ENCODE measurements around the gene CRYBG2.
"Not testable (repeated sequence)": the region's sequence is repeated elsewhere in the genome, so short reads cannot be mapped to it uniquely, and the experiment has no call there.

CRYBG2 gene

DNA sequence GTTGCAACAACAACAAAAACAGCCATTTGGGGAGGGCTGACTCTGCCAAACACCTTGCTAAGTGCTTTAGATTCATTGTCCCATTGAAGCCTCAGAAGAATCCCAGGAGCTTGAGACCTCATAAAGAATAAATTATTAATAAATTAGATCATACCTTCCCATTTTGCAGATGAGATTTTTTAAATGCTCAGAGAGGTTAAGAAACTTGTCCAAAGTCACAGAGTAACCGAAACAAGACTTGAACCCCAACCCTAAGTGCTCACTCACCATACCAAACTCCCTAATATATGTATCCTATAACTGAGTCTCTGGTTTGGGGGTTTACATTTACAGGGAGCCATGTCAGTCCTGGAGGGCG lies 3.6 kb downstream of the CRYBG2 start:
- DNase-seq = no peak

DNA sequence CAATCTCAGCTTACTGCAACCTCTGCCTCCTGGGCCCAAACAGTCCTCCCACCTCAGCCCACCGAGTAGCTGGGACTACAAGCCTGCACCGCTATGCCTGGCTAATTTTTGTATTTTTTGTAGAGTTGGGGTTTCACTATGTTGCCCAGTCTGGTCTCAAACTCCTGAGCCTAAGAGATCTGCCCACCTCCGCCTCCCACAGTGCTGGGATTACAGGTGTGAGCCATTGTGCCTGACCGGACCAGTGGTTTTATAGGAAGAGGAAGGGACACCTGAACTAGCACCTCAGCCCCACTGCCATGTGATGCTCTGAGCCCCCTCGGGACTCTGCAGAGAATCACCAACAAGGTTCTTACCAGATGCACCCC lies 4.1 kb downstream of the CRYBG2 start:
- DNase-seq = no peak

DNA sequence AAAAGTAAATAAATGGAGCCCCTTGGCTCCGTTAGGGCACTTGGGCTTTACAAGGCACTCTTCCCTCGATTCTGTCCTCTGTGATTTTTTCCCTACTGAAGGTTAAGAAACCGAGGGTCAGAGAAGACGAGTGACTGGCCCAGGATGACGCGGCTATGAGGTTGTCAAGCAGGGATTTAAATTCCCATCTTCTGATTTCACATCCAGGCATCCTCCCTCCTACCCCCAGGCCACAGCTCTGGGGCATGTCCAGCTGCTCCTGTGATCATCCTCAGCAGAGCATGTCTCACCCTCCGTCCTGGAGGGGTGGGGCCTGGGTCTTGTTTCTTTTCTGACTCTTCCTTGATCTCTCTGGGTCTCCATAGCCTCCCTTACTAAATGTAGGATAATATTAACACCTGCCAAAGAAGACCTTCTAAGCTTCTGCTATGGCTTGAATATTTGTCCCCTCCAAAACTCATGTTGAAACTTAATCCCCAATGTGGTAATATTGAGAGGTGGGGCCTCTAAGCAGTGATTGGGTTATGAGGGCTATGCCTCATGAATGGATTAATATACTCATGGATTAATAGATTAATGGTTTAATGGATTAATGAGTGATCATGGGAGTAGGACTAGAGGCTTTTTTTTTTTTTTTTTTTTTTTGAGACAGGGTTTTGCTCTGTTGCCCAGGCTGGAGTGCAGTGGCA lies 4.6 kb downstream of the CRYBG2 start:
- DNase-seq = no peak

DNA sequence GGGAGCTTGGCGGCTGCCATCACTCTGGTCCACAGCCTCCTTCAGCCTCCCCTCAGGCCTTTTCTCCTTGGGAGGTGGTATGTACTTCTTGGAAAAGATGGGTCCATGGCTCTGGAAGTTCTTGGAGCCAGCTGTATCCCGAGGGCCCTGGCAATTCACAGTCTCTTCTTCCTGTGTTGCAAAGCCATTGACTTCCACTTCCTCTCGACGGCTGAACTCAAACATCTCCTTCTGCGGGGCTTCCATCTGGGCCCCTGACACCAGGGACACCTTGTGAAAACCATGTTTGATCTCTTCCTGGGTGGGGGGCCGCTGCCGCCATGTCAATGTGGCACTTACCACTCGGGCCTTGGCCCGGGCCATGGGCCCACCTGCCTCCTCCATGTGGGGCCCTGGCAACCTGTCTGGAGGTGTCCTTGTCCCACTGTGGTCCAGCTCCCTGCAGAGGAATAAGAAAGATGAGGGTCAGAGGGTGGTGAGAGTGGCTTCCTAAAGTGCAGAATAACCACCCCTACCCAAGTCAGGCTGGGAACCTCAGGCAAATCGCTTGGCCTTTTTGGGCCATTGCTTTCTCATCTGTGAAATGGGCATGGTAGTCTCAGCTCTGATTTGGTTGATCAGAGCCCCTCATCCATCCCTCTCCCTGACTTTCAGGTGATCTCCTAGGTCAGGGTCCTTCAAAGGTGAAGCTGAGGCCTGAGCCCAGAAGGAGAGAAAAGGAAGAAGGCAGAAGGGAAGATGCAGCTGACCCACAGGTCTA lies 7.5 kb downstream of the CRYBG2 start:
- no peak for DNase-seq

DNA sequence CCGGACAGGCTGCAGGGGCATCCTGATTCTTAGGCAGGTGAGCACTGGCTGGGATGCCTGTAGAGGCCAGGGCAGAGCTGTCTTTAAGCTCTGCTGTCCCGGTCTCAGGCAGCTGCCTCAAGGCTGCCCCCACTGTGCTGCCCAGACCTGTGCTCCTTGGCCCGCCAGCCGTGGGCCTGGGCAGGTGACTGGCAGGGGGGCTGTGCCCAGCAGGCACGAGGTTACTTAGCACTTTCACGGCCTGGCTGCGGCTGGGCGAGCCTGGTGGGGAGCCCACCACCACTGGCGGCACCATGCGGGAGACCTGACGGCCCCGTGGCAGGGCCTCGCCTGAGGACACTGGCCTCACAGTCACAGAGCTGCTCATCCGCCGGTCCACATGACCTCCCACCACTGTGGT lies 8.2 kb downstream of the CRYBG2 start:
- no peak for DNase-seq

DNA sequence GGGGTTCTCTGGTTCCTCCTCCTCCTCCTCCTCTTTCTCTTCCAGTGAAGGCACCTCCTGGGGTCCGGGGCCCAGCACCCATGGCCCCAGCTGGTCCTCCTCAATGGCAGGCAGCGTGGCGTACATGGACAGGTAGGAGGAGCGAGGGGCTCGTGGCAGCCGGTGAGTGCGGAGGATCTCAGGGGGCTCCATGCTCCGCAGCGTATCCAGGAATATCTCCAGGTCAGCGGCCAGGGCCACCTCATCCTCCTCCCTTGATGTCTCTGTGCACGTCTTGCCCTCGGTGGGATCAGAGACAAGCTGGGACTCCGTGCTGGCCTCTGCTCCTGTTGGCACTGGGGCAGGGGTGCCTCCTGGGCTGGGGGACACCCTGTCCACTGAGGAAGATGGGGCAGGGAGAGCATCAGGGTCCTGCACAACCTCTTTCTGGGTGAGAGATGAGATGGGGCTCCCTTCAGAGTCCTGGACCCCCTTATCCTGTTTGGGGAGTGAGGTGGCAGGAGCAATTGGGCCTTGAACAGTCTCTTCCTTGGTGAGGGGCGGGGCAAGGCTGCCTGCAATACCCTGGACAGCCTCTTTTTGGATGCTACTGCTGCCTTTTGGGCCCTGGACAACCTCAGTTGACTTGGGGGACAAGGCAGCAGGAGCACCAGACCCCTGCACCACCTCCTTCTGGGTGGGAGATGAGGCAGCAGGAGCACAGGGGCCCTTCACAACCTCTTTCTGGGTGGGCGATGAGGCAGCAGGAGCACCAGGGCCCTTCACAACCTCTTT lies 9.6 kb downstream of the CRYBG2 start:
- DNase-seq = no peak

DNA sequence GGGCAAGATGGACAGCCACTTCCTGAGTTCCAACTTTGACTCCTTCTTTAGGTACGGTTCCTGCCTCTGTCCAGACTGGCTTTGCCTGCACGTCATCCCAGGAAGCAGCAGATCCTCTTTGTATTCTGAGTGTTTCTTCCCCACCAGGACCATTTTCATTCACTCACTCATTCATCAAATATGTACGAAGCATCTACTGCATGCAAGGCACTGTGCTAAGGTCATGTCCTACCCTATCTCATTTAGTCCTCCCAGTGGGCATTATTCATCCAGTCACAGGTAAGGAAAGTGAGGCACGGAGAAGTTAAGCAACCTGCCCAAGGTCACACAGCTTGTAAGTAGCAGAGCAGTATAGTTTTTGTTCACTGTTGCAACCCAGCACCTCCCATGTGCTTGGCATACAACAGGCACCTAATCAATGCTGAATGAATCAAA lies 13.9 kb downstream of the CRYBG2 start:
- no peak for DNase-seq

DNA sequence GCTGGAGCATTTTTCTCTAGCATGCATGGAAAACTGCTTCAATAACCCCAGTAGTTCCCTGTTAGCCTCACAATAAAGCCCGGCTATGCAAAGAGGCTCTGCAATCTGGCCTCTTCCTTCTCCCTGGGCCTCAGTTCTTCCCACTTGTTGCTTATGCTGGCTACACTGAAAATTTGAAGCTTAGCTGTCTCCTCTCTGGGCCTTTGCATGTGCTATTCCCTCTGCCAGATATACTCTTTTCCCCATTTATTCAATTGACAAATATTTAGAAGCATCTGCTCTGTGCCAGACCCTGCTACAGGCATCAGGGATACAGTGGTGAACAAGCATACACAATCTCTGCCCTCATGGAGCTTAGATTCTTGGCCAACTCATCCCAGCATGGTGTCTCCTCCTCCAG lies 15.3 kb downstream of the CRYBG2 start:
- DNase-seq = no peak

DNA sequence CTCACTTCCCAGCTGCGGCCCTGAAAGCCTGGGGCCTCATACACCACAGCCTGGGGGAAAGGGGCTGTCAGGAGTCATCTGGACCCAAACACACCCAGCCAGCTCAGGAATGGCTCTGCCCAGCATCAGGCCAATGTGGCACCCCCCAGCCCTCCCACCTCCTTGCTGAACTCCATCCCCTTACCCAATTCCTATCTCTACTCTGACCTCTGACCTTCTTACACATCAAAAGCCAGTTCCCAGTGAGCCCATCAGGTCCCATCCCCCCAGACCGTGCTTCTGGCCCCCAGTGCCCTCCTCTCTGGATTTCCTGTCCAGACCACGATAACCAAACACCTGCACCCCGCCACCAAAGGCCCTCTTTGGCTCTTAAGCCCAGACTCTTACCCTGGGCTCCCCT lies 16.3 kb downstream of the CRYBG2 start:
- DNase-seq = no peak

DNA sequence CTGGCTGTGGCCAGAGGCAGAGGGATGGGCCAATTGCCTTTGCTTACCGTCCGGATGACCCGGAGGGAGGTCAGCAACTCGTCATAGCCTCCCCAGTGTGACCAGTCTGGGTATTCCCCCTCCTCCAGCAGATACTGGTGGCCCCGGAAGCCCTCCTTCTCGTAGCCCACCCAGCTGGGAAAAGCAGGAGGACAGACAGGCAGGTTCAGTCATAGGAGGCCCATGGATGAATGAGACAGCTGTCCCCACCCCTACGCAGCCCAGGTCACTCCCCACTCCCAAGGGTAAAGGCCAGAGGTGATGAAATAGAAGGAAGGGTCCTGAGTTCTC lies 16.8 kb downstream of the CRYBG2 start:
- no peak for DNase-seq

DNA sequence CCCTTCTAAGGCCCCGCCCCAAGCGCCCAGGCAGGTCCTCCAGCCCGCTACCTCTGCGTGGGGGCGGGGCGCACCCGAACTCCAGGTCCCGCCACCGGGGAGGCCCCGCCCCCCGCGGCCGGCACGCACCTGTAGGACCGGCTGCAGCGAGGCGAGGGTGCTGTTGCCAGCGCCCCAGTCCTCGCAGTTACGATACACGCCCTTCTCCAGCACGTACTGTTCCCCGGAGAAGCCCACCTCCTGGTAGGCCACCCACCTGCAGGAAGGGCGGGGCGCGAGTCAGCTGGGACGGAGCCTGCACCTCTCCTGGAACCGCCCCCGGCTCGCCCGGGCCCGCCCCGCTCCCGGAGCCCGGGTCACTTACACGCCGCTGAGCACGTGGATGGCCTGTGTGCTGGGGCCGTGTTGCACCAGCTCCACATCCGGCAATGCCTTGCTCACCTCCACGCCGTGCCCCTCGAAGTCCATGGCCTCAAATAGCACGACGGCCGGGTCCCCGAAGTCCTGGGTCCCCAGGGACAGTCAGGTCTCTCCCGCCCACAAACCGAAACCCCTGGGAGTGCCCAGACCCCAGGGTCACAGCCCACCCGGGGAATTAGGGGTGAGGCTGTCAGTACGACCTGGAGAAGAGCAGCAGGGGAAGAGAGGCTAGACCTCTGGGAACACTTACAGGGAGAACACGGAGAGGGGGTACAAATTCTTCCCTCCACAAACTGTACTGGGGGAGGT lies 17.3 kb downstream of the CRYBG2 start:
- DNase-seq = peak; percentile 77

DNA sequence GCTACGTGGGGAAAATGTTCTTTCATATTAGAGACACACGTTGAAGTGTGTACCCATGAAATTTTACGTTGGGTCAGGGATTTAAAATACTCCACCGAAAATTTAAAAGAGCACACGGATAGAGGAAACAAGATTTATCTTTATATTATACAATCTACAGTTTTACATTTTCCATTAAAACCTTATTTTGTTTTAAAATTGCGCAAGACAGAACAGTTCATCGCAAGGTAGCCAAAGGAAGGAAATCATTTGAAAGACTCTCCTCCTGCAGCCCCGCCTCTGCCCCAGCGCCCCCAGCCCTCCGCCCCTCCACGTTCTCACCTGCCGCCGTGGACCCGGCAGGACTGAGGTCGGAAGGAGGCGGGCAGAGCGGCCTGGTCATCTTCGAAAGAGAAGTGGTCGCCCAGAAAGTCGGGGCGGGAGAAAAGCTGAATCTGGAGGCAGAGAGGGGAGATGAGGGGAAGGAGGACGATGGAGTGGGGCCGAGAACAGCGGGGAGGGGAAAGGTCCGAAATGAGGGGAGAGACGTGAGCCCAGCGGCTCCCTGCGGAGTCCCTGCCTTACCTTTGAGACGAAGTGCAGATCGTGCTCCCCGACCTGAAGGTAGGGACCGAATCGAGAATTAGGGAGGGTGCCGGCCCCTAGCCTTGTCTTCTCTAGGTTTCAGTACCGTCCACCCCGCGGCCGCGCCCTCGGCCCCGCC lies 18.0 kb downstream of the CRYBG2 start:
- no peak for DNase-seq

DNA sequence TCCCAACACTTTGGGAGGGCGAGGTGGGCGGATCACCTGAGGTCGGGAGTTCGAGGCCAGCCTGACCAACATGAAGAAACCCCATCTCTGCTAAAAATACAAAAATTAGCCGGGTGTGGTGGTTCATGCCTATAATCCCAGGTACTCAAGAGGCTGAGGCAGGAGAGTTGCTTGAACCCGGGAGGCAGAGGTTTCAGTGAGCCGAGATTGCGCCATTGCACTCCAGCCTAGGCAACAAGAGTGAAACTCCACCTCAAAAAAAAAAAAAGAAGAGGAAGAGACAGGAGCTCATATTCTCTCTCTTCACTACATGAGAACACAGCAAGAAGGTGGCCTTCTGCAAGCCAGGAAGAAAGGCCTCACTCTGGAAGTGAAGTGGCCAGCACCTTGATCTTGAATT lies 20.6 kb downstream of the CRYBG2 start:
- DNase-seq = not testable (repeated sequence)

DNA sequence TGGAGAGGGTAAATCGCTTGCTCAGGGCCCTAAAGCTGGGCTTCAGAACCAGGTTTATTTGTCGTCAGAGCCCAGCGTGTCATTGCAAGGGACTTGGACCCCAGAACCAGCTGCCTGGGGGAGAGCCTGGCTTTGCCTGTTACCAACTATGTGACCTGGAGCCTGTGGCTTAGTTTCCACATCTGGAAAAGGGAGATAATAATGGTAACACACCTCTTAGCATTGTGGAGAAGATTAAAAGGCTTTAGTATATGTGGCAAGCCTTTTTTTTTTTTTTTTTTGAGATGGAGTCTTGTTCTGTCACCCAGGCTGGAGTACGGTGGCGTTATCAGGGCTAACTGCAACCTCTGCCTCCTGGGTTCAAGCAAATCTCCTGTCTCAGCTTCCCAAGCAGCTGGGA lies 23.7 kb downstream of the CRYBG2 start:
- DNase-seq = no peak

DNA sequence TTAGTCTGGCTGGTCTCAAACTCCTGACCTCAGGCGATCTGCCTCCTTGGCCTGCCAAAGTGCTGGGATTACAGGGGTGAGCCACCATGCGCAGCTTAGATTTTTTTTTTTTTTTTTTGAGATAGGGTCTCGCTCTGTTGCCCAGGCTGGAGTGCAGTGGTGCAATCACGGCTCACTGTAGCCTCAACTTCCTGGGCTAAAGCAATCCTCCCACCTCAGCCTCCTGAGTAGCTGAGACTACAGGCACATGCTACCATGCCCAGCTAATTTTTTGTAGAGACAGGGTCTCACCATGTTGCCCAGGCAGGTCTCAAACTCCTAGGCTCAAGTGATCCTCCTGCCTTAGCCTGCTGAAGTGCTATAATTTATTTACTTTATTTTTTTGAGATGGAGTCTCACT lies 24.6 kb downstream of the CRYBG2 start:
- not testable (repeated sequence) for DNase-seq

DNA sequence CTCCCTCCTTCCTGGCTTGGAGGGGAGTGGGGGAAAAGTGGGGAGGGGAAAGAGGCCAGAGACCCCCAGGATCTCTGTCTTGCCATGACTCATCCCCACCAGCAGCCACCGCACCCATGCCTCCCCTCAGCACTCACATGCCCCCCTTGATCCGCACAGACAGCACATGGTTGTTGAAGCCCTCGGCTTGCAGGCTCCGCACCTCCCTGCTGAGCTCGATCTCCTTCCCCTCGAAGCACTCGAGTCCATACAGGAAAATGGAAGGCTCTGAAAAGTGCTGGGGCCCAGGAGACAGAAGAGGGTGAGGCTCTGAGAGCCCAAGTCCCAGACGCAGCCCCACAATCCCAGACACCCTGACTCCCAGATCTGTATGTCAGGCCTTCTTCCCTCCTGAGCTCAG lies 25.3 kb downstream of the CRYBG2 start:
- no peak for DNase-seq

DNA sequence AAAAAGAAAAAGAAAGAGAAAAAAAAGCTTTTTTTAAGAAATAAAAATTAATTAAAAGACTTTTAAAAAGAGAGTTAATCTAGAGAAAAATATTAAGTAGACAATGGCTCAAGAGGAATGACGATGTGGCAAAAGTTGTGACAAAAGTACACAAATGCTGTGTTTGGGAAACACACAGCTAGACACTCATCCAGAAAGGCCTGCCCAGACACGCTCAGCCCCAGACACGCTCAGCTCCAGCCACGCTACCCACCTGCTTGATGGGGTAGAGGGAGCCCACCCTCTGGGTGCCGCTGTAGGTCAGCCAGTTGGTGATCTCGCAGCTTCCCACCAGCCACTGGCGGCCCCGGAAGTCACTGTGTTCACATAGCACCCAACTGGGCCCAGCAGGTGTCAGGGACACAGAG lies 26.0 kb downstream of the CRYBG2 start:
- no peak for DNase-seq

DNA sequence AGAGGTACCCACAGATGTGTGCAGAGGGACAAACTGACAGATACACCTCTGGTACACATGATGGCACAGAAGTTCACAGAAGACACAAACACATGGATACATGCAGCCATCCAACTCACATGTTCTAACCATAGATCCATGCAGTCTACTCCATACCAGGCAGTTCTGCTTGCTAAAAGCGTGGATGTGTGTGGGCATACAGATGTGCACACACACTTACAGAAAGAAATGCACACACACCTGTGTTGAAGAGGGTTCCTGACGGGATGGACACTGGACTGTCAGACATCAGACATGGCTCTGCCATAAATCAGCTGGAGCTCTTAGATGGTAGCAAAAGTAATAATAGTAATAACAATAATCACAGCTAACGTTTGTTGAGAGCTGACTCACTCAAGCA lies 29.4 kb downstream of the CRYBG2 start:
- DNase-seq = no peak

DNA sequence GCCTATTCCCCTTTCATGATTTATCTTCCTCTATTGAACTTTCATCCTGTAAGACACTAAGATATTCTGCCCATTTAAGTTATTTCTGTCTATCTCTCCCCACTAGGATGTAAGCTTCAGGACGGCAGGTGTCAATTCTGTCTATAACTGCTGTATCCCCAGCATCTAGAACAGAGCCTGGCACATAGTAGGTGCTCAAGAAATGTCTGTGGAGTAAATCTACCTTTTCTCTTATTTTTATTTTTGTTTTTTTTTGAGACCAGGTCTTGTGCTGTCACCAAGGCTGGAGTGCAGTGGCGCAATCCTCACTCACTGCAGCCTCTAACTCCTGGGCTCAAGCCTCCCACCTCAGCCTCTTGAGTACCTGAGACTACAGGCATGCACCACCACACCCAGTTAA lies 30.5 kb downstream of the CRYBG2 start:
- no peak for DNase-seq

DNA sequence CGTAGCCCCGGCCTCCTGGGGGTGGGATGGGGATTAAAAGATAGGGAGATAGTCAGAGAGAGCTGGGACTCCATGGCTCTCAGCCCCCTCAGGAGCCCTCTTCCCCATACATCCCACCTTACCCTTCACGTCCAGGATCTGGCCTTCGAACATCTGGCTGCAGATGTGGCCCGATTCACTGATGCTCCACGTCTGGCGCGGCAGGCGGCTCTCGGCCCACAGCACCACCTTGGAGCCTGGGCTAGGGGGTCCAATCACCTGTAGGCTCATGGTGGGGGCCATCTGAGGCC lies 31.9 kb downstream of the CRYBG2 start:
- no peak for DNase-seq

DNA sequence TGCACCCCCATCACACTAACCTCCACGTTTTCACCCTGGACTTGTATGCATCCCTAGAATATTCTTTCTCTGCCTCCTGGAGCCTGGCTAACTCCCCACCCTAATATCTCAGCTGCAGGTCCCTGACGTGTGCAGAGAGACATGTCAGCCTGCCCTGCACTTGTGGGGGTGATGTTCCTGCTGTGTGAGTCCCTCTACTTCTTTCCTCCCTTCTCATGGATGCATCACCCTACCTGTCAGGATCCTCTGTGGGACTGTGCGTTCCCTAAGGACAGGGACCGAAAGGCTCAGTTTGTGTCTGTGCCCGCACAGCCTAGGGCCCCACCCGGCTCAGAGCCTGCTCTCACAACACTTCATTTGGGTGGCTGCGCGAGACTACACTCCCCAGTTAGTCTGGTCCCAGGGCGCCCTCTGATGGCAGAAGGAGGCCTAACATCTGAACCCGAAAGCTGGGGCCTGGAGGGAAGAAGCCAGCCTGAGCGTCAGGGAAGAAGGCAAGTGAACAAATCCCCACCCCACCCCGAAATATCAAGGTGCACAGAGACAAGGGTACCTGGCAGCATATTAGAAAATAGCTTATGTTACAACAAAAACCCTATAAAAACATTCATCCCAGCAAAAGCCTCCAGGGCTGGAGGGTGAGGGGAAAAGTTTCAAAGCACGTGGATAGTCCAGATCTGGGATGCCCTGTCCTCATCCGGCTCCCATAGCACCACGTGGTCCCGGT lies 32.5 kb downstream of the CRYBG2 start:
- peak; percentile 24 for DNase-seq

DNA sequence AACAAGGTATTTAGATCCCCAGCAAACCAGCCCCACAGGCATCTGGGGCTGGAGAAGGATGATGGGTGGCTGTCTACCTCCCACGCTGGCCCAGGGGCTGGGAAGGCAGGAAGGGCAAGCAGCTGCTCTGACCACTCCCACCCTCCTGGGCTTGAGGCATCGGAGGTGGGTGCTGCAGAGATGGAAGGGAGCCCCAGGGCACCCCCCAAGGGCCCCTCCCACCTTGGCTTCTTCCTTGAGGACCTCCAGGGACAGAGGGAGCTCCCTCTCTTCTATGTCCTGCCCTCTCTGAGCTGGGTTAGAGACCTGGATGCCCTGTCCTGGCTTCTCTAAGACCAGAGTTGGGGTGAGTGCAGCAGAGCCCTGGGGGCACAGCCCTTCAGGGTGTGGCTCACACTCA lies 33.0 kb downstream of the CRYBG2 start:
- no peak for DNase-seq
